ENCODE data around the gene WWP2.
A peak's percentile ranks its signal among the peaks of the same experiment; 100 is the strongest.

The WWP2 gene

DNA sequence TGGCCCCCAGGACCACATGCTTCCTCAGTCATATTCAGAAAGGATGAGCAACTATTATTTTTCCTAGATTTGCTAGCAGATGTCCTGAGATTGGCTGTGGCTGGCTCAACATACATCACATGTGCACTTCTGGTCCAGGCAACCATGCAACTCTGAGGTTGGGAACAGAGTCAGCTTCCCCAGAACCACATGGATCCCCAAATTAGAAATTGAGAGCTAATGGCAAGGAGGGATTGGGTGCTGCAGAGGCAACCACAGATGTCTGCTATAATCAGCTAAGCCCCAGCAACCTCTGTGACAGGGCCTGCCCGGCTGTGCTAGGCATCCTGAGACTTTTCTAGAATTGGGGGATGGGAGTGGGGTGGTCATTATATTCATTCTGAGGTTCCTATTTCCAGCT lies 155.2 kb downstream of the WWP2 start:
- DNase-seq (ENCODE audit: low read depth), result no peak
- H3K4me3 ChIP-seq (ENCODE audit: low read length), result no peak overlapping the region
- no peak for TF ChIP-seq CTCF (IDR thresholded peaks at IDR 0.05; ENCODE audit: insufficient read depth, low read depth, low read length, missing control alignments)

- H3K4me3 ChIP-seq (ENCODE audit: low read length), result peak overlapping the region; percentile 16
- no peak for TF ChIP-seq CTCF (IDR thresholded peaks at IDR 0.05; ENCODE audit: insufficient read depth, low read depth, low read length, missing control alignments)
- peak; percentile 92 for DNase-seq (ENCODE audit: low read depth)
Measured at GRCh38 chr16:69917739-69918138, 155.6 kb downstream of the WWP2 start.

GRCh38 chr16:69918241-69918640 lies 156.1 kb downstream of the WWP2 start:
- H3K4me3 ChIP-seq (ENCODE audit: low read length), result peak overlapping the region; percentile 16
- DNase-seq (ENCODE audit: low read depth), result no peak

DNA sequence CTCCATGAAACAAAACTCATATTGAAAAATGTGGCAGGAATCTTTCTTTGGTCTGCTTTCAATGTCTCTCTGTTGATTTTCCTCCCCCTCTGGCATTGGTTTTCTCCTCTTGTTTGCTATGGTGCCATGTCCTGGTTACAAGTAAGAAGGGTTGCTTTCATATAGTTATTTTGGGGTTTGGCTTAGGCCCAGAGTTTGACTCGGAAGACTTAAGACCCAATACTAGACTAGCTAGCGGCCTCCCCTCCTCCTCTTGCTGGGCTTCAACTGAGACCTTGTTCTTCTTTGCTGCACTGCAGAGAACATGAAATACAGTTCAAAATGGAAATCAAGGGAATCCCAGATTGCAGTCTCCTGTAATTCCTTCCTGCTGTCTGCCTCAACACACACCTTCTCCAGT lies 159.0 kb downstream of the WWP2 start:
- H3K4me3 ChIP-seq (ENCODE audit: low read length), result no peak overlapping the region
- no peak for DNase-seq (ENCODE audit: low read depth)
- no peak for TF ChIP-seq CTCF (IDR thresholded peaks at IDR 0.05; ENCODE audit: insufficient read depth, low read depth, low read length, missing control alignments)

More at GRCh38 chr16:69918241-69918640, 156.1 kb downstream of the WWP2 start:
- TF ChIP-seq CTCF (IDR thresholded peaks at IDR 0.05; ENCODE audit: insufficient read depth, low read depth, low read length, missing control alignments), result no peak

DNA sequence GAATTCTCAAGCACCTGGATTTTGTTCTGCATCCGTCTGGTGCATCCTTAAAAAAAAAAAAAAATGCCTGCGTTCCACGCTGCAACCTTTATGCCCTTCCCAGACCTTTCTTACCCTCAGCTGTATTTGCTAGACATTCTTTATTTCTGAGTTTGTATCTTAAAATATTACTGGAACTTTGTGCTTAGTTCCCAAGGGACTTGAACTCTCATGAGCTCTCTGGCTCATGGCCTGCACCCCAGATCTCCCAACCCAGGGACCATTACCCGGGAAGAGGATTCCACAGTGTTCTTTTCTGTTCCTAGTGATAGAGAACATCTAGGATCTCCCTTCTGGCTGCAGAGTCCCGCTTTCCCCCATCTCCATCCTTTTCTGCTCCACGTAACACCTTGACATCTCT lies 160.1 kb downstream of the WWP2 start:
- DNase-seq (ENCODE audit: low read depth), result no peak
- TF ChIP-seq CTCF (IDR thresholded peaks at IDR 0.05; ENCODE audit: insufficient read depth, low read depth, low read length, missing control alignments), result no peak
- no peak overlapping the region for H3K4me3 ChIP-seq (ENCODE audit: low read length)

- DNase-seq (ENCODE audit: low read depth), result no peak
- TF ChIP-seq CTCF (IDR thresholded peaks at IDR 0.05; ENCODE audit: insufficient read depth, low read depth, low read length, missing control alignments), result no peak
- H3K4me3 ChIP-seq (ENCODE audit: low read length), result no peak overlapping the region
Measured at GRCh38 chr16:69924041-69924775, 162.1 kb downstream of the WWP2 start.

GRCh38 chr16:69924777-69925191 lies 162.7 kb downstream of the WWP2 start:
- H3K4me3 ChIP-seq (ENCODE audit: low read length), result no peak overlapping the region
- TF ChIP-seq CTCF (IDR thresholded peaks at IDR 0.05; ENCODE audit: insufficient read depth, low read depth, low read length, missing control alignments), result no peak
- peak; percentile 52 for DNase-seq (ENCODE audit: low read depth)
